Medulla oblongata (tissue), 1 donor: ENCODE results near the gene ICAM3.
"Not testable (repeated sequence)": the region's sequence is repeated elsewhere in the genome, so short reads cannot be mapped to it uniquely, and the experiment has no call there.

ENCODE experiments used
- DNase-seq: peaks from one replicate; pipeline ENCODE4 v3.0.0-alpha.2; 2015; ENCODE audit errors: extremely low spot score

ICAM3 gene

GRCh38 chr19:10339380-10339960 lies at the start of gene ICAM3:
TSS of gene ICAM3 (minus strand) at chr19:10339624. CDS start at chr19:10339614, 10 bp downstream.
- DNase-seq, result no peak

DNA sequence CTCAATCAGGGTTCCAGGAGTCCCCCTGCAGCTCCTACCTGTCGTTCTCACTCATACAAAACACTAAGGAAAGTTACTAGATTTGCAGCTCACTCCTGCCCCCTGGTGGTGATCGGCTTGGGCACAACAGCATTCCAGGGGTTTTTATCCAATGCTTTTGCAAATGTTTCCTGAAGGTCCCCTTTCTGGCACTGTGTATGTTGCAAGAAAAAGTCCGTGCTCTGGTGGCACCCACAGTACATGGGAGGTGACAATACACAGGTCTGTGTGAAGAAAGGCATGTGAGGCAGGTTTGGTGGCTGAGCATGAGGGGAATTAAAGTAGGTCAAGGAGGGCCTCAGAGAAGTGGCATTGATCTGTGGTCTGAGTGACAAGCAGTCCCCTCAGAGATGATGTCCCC lies 49.5 kb upstream of the ICAM3 start:
- DNase-seq, result peak; percentile 92

DNA sequence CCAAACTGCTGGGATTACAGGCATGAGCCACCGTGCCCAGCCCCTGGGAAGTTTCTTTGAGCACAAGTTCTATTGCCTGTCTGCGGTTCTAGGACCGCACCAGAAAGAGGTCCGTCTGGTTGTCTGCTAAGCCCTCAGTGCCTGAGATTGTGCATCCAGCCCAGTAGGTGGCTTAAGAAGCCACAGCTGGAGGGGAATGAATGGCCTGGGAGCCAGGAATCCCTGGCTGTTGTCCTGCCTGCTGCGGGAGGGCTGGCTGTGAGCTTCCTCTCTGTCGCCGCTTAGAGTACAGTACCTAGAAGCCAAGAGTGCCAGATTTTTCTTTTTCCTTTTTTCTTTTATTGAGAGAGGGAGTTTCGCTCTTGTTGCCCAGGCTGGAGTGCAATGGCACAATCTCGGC lies 45.2 kb upstream of the ICAM3 start:
- no peak for DNase-seq

- not testable (repeated sequence) for DNase-seq
Measured at GRCh38 chr19:10383223-10383499, 43.7 kb upstream of the ICAM3 start.

- DNase-seq, result peak; percentile 99
Measured at GRCh38 chr19:10380313-10381102, 41.1 kb upstream of the ICAM3 start, which contains the start of gene TYK2. TSS of gene TYK2 (minus strand) at chr19:10380572. CDS start at chr19:10378406, 2,166 bp downstream.

DNA sequence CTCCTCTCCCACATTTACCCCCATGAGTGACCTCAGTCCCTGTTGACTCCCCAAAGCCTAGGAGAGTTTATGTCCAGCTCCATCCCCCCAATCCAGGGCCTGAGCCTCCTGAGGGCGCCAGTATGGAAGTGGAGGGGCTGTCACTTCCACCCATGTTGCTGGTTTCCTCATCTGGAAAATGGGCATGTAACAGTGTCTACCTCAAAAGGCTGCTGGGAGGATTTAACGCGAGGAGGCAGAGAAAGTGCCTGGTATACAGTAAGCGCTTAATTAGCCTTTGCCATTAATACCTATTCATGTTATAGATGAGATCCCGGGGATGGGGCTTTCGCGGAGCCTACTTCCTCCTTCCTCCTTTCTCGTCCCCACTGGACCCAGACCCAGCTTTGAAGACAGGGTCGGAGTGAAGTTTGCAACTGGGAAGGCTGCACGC lies 40.5 kb upstream of the ICAM3 start:
- no peak for DNase-seq

GRCh38 chr19:10378124-10378523 lies 38.7 kb upstream of the ICAM3 start:
- no peak for DNase-seq

GRCh38 chr19:10377140-10377640 lies 37.8 kb upstream of the ICAM3 start:
- DNase-seq, result not testable (repeated sequence)

DNA sequence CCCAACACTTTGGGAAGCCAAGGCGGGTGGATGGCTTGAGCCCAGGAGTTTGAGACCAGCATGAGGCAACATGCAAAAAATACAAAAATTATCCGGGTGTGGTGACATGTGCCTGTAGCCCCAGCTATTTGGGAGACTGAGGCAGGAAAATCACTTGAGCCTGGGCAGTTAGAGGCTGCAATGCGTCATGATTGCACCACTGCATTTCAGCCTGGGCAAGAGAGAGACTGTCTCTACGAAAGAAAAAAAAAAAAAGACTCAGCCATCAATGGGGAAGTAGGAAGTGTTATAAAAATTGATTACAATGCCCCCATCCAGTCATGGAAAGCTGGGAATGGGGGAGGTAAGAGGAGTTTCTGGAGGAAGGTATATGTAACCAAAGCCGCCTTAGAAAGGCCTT lies 35.5 kb upstream of the ICAM3 start:
- no peak for DNase-seq

- DNase-seq, result peak; percentile 58
Measured at GRCh38 chr19:10372690-10373089, 33.3 kb upstream of the ICAM3 start.

GRCh38 chr19:10368101-10368803 lies 28.8 kb upstream of the ICAM3 start:
- no peak for DNase-seq

GRCh38 chr19:10366950-10367512 lies 27.6 kb upstream of the ICAM3 start:
- not testable (repeated sequence) for DNase-seq

DNA sequence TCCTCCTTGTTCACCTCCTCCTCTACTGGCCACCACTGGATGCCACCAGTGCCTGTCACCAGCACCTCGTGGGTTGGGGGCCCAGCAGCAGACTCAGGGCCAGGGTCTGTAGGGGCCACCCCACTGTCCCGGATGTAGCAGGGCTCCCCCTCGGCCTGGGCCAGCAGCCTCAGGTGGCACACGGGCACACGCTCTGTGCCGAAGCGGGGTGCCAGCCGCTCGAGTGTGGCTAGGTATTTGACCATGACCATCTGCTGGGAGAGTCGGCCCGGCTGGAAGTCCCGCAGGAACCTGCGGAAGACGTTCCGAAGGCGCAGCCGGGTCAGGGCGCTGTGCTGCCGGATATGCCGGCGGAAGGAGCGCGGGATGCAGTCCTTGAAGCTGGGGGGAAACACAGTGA lies 26.1 kb upstream of the ICAM3 start:
- no peak for DNase-seq

- peak; percentile 66 for DNase-seq
Measured at GRCh38 chr19:10364644-10365043, 25.2 kb upstream of the ICAM3 start.

DNA sequence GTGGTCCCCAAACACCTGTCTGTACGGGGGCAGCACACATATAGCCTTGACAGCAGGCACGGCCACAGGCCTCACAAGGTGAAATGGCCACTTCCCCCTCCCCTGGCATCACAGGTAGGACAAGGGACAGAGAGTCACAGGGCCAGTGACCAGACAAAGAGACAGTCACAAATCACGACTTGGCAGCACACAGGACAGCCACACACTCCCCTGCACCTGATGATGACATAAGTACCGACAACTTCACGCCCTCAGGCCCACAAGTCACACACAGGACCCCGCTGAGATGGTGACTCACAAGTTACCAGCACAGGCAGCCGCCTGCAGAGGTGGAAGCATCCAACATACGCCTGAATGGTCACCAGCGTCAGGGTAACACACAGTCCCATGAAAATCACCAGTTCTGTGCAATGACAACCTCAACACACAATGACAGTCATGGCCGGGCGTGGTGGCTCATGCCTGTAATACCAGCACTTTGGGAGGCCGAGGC lies 24.4 kb upstream of the ICAM3 start:
- no peak for DNase-seq

DNA sequence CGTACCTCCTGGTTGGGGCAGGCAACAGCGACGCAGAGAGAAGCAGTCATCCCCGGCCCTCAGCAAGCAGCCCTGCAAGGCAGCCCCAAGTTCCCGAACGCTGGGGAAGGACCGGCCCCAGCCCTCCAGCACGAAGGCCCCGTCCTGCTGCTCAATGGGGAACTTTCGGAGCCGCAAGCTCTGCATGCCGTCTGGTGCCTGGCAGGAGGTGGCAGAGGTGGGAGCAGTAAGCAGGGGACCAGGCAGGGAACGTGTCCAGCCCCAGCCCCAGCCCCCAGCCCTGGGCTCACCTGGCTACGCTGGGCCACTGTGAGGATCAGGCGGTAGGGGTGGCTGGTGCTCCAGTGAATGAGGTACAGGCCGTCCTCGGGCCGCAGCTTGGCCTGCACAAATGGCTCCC lies 22.8 kb upstream of the ICAM3 start:
- DNase-seq, result no peak

GRCh38 chr19:10361569-10362011 lies 22.2 kb upstream of the ICAM3 start:
- DNase-seq, result no peak

- no peak for DNase-seq
Measured at GRCh38 chr19:10356431-10356830, 17.0 kb upstream of the ICAM3 start.

DNA sequence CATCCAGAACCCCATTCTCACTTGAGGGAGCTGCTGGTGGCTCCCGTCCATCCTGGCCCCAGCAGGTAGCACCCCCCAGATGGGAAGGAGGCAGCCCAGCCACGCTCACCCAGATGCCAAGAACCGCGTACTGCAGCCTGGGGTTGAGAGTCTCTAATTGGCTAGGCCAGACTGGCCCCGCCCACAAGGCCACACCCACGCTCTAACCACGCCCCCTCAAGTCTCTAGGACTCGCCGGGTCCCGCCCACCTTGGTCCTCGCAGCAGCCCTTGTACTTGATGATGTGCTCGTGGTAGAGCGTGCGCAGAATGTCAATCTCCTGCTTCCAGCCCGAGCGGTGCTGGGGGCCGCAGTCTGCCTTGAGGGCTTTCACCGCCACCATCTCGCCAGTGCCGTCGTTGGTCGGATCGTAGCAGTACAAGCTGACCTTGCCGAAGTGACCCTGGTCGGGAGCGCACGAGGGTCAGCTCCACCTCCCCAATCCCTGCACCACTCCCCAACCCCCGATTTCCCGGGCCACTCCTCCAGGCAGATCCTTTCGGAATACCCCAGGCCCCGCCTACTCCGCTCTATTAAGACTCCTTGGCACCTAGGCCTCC lies 14.5 kb upstream of the ICAM3 start:
- DNase-seq, result no peak

DNA sequence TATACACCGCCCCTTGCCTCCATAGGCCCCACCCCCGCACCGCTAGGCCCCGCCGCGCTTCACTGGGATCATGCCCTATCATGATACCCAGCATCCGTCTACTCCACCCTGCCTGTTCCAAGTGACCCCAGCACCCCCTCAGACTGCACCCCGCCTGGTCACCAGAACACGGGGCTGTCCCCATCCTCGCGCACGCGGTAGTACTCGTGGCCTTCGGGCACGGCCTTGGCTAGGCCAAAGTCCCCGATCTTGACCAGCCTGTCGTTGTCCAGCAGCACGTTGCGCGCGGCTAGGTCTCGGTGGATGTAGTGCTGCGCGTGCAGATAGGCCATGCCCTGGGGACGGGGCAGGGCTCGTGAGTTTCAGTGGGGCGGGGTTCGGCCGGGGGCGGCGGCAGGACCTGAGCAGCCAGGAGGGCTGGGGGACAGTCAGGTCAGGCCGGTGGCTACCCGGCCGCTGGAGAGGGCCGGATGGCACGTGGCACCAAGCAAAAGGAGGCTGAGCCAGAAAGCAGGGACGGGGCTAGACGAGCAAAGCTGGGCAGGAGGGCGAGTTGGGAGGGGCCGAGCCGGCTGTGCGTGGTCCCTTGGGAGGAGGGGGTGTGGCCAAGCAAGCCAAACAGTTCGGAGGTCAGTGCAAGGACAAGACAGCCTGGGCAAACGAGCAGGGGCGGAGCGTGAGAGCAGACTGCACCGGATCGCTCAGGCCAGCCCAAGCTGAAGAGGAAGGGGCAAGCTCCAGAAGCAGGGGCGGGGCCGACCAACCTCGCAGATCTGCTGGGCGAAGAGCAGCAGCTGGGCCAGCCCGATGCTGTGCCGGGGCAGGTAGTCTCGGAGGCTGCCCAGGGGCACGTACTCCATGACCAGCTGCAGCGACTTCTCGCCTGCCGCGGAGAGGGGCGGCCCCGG lies 13.6 kb upstream of the ICAM3 start:
- DNase-seq, result no peak

DNA sequence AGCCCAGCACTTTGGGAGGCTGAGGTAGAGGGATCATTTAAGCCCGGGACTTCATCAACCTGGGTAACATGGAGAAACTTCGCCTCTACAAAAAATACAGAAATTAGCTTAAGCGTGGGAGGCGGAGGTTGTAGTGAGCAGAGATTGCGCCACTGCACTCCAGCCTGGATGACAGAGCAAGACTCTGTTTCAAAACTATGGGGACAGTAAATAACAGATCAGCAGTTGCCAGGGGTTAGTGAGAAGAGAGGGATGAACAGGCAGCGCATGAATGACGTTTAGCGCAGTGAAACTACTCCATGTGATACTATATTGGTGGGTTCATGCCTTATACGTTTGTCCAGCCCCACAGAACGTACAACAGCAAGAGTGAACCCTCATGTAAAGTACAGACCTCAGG lies 7.1 kb upstream of the ICAM3 start:
- DNase-seq, result peak; percentile 27
